HG02938 (cell line): ENCODE data around the gene EIF4E1B.

Source experiments
- ATAC-seq: cut with Tn5 transposase; IDR thresholded peaks from one replicate; pipeline ENCODE4 v1.9.1; 2021; ENCODE audit warnings: mild to moderate bottlenecking, moderate library complexity; ENCODE audit not compliant: unreplicated experiment

EIF4E1B gene

DNA sequence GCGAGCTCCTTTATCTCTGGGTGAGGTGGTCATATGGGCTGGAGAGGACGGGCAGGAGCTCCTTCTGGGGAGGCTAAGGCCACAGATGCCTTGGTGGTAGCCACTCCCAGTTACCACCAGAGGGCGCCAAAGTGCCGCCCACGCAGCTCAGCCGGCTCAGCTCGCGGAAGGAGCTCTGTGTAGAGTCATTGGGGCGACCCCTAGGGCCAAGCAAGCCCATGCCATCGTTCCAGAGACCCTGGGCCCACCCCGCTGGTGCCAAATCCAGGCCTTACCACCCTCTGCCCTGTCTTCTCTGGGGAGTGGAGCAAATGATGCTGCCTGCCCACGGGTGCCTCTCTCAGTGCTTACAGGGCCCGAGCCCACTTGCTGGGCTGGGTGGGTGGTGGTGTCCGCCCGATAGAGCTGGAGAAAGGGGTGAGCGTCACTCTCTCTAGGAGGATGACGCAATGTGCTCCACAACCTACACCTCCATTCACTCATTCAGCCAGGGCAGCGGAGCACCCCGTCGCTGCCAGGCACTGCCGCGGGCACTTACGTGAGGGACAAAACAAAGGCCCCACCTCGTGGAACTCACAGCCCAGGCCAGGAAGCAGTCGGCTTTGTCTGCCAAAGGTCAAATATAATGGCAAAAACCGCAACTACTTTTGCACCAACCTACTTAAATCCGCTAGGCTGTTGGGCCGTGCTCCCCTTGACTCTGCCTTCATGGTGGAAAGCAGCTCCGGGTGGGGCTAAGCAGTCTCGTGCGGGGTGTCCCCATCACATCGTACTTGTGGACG is 30.6 kb downstream of the EIF4E1B start:
- ATAC-seq, result peak; percentile 51

DNA sequence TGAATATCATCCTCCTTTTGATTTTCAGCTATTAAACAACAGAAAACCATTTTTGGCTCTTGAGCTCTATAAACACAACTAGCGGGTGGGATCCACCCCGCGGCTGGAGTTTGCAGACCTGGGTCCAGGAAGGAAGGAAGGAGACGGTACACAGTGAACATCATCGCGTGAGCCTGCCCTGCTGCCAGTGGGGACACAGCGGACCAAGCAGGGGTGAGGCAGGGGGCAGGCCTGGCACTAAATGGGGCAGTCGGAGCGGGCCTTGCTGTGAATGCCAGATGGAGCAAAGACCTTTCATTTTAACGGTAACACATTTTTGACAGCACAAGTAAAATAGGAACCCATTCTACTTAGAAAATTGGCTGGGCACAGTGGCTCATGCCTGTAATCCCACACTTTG is 31.2 kb downstream of the EIF4E1B start:
- no peak for ATAC-seq

DNA sequence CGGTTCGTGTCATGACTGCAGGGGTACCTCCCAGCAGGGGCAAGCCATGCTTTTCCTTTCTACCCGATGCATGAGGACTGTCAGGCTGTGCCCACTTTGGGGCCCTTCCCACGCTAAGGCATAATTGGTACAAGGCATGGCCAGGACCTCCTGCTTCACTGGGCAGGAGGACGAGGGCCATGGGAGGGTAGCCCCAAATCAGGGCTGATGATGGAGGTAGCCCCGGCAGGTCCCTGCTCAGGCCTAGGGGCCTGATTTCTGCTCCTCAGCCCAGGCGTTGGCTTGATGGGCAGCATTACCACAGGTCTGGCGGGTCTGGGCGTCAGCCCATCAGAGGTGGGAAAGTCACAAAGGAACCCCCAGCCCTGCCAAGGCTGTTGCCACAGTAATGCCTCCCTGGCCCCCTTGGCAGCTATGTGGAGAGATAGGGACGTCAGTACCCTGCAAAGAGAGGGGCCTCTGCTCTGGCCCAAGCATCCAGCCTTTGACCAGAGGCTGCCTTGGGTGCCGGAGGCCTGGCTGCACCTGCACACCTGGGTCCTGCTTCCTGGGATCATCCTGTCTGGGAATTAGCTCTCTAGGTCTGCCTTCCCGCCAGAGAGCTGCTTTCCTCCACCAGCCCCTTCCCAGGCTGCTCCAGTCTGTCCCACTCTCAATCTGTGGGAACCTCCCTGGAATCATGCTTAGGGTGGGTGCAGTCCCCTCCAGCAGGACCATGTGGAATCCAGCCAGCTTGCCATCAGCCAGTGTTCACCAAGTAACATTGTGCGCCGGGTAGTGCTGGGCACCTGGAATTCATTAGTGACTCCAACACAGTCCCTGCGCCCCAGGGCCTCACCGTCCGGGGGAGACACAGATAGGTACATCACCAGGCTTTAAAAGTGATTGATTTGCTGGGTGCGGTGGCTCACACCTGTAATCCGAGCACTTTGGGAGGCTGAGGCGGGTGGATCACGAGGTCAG is 32.2 kb downstream of the EIF4E1B start:
- no peak for ATAC-seq

DNA sequence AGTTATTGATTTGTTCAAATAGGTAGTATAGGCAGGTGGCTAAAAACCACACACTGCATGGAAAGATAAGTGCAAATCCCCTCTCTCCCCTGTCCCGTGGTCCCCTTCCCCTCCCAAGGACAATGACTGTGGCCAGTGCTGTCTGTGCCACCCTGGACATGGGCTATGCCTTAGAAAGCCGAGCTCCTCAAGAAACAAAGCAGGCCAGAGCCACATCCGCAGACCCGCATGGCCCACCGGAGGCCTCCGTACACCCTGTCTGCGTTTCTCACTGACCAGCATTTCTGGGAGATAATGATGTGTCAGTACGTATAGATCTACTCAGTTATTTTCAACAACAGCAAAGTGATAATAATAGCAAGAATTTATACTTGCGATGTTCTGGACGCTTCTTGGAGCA is 33.1 kb downstream of the EIF4E1B start:
- ATAC-seq, result no peak

DNA sequence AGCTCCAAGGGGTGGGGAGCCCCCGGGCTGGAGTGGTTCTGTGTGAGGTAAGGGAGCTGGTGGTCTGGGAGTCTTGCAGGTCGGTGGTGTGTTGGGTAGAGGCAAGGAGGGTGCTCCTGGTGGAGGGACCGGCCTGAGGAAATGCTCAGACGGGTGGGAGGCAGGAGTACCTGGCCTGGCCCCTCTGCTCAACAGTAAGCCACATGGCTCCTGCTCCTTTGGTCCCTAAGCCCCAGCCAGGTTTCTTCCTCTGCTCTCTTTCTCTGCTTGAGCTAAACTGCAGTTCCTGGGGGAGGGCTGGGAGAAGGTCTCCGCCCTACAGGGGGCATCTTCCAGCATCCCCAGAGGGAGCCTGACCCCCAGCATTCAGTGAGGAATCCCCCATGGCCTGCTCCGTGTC is 34.0 kb downstream of the EIF4E1B start:
- no peak for ATAC-seq

DNA sequence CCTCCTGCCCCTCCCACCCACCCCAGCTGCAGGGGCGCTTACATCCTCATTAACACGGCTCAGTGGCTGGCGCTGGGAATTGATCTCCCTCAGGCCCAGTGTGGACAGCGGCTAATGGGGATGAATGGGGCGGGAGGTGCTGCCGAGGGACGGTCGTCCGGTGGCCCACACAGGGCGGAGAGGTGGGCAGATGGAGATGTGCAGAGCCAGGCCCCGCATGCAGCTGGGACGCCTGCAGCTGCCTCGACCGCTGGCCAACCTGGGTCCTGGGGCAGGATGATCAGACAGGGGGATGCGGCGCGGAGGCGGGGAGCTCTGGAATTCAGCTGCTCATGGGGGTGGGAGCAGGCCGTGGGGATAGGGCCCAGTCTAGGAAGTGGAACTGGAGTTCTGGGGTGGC is 34.4 kb downstream of the EIF4E1B start:
- ATAC-seq, result no peak

DNA sequence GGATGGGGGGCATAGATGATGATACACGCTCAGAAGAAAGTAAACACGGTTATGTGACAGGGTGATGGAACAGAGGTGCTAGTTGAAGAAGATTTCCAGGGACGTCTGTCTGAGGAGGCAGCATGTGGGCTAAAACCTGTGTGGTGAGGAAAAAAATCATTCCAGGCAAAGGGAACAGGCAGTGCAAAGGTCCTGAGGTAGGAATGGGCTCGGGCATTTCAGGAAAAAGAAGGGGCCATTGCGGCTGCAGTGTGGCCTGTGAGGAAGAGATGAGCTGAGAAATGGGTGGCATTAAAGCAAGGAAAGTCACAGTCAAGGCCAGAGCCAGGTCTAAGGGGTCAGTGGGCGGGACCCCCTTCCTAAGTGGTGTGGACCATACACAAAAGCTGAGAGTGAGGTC is 35.0 kb downstream of the EIF4E1B start:
- ATAC-seq, result no peak

DNA sequence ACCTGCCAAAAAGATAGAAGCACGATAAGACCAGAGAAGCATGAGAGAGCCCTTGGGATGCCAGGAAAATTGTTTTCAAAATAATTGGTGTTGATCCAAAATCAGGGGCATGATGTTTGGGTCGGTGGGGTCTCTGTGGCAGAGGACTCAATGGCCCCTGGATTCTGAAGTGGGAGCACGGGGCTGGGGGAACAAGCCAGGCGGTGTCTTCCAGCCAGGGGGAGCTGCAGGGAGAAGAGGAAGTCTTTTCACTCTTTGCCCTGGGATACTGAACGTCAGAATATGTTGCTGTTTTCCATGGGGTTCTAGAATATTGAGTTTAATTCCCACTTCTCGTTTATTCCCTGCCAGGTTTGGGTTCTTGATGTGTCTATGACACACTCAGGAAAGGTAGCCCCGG is 37.2 kb downstream of the EIF4E1B start:
- no peak for ATAC-seq

DNA sequence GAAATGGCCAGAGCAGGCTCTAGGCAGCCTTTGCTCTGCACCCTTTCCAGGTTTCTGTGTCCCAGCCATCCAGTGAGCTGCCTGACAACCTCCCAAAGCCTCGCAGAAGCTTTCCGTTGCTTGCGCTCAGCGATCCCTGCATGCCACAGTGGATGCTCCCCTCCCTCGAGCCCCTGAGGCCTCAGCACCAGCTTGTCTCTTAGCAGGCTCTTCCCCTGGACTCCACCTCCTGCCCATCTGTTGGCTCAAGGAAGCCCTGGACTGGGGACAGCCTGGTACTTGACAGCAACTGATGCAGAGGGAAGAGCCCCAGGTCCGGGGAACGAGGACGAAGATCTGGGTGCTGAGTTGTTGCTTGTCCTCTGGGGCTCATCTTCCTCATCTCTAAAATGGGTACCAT is 40.0 kb downstream of the EIF4E1B start:
- ATAC-seq, result no peak

DNA sequence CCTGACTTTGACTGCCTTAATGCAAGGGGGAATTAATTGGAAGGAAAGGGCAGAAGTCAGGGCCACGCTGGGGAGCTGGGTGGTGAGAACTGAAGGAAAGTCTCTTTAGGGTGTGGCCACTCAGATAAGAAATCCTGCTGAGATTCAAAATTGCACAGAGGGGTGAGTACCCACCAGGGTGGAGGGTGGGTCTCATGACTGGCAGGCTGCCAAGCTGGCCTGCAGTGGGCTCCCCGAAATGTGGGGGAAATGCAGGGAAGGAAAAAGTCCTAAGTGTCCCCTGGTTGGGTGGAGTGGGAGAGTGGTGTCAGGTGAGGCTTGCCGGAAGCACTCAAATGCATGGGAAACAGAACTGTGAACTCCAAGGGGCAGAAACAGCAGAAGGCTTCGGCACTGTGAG is 40.9 kb downstream of the EIF4E1B start:
- ATAC-seq, result no peak

DNA sequence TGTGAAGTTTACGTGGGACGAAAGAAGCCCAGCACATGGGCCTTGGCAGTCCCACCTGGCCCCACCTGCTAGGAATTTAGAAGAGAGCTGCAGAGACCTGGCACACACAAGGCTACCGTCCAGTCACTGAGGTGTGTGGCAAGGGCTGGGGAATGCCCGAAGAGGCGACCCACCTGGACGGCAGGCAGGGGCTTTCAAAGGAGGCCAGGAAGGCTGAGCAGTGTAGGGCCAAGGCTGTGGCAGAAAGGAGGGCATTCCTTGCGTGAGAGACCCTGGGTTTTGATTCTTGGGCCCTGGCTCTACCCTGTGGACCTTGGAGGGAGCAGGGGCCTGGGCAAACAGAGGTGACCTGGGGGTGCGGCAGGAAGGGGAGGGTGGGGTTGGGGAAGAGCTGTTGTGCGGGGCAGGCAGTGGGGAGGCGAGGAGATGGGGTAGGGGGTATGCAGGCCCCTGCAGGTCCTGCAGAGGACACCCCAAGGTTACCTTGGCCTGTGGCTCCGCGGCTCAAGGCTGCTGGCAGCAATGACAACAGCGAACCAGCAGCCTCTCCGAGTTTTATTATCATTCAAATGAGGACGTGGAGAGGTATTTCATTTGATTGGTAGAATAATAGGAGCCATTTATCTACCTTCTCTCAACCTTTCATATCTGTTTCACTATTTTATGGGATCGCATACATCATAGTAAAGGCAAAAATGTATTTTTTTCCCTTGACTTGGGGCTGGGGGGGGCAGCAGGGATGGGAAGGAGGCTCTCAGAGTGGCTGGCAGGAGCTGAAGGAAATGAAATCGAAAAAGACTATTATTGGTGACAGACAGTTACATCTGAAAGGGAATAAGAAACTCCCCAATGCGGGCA is 41.6 kb downstream of the EIF4E1B start:
- no peak for ATAC-seq

DNA sequence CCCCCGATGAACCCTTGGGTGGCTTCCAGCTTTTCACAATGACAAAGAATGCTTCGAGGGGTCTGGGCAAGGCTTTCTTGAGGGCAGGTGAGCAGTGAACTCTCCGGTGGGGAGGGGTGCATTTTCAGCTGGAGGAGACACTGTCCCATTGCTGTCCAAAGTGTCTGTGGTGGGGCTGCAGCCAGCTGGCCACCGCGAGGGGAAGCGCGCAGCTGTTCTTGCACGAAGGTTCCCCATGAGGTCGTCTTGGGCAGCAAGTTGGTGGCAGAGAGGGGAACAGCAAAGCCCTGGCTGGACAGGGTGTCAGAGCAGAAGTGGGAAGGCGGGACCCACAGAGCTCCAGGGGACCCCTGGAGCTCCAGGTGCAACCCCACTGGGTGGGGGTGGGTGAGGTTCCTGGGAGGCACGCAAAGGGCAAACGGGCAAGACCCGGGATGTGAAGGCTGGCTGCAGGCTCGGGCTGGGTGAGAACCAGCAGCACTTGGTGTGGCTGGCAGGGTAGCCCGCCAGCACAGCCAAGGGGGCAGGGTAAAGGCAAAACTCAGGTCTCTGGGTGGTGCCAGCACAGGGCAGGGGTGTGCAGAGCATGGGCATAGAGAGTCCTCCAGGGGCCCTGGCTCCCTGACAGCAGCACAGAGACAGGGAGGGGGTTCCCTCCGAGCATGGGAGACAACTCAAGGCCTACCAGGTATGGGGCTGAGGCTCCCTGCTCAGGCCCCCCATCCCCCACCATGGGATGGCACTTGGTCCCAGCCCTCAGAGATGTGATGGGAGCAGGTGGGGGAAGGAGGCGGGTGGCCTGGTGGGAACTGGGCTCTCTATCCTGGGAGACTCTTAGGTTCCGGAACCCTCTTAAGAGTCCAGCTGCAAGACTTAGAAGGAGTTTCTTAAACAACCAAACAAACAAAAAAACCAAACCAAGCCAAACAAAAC is 43.4 kb downstream of the EIF4E1B start:
- ATAC-seq, result no peak

DNA sequence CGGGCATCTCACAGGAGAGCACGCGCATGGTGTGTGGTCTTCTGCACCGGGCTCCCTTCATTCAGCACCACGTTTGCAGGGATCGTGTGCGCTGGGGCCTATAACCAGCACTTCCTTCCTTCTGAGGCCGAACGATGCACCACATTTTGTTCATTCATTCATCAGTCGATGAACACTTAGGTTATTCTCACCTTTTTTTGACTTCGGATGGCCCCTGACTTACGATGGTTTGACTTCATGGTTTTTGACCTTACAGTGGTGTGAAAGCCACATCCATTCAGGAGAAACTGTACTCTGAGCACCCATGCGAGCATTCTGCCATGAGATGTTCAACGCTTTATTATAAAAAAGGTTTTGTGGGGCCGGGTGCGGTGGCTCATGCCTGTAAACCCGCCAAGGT is 44.3 kb downstream of the EIF4E1B start:
- no peak for ATAC-seq

DNA sequence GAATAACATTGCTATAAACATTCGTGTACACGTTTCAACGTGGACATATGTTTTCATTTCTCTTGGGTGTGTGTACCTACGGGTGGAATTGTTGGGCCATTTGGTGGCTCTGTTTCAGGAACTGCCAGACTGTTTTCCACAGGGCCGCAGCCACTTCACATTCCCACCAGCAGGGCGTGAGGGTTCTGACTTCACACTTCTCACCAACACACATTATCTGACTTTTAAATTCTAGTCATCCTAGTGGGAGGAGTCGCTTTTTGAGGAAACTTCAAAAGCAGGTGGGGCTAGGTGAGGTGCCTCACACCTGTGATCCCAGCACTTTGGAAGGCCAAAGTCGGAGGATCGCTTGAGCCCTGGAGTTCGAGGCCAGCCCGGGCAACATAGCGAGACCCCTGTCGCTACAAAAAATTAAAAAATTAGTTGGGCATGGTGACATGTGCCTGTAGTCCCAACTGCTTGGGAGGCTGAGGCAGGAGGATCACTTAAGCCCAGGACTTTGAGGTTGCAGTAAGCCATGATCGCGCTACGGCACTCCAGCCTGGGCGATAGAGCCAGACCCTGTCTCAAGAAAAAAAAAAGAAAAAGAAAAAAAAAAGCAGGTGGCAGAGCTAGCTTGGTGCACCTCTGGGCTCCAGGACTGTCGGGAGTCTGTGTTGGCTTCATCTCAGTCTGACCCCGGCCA is 45.3 kb downstream of the EIF4E1B start:
- ATAC-seq, result no peak

DNA sequence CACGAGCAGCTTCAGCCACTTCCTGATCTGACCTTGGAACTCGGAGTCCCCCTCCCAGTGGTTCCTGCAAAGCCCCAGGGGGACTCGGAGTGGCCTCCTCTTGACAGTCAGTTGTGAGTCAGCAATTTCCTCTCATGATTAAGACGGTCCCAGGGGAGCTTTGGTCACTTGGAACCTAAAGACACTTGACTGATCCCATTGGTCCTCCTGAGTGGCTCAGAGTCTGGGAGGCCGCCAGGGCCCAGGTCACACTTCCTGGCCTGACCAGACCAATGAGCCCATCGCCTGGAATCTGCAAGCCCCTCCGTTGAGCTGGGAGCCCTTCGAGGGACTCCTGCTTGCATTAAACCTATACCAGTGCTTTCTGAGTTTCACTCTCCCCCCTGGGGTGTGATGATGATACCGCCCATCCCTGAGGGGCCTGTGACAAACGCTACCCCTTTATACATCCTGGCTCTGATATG is 45.9 kb downstream of the EIF4E1B start:
- ATAC-seq, result peak; percentile 60

DNA sequence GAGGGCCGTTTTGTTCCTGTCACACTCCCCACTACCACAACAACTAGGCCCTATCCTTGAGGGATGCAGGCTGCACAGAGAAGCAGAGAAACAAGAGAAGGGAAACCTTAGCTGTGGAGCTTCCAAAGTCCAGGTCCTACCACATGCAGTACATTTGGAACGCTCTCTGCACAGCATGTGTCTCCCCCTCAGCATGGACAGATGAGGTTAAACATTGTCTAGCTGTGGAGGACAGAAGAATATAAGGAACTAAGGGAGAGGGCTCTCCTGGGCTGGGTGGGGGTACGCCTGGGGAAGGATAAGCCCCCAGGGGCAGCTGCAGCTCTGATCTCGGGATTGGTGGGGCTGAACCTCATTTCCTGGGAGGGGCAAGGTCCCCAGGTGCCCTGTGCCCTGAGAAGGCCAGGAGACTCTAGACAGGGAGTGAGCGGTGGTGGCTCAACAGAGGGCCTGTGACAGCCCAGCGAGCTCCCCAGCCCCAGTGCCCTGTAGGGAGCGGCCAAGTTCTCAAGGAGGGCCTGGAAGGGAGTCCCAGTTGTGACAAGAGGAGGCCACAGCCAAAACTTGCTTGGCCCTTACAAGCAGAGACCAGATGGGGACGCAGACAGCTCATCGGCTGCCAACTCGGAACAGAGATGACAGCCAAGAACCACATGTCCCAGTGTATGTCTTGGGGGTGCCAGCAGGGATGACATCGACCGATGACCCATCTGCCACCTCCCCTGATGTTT is 46.9 kb downstream of the EIF4E1B start:
- ATAC-seq, result no peak

DNA sequence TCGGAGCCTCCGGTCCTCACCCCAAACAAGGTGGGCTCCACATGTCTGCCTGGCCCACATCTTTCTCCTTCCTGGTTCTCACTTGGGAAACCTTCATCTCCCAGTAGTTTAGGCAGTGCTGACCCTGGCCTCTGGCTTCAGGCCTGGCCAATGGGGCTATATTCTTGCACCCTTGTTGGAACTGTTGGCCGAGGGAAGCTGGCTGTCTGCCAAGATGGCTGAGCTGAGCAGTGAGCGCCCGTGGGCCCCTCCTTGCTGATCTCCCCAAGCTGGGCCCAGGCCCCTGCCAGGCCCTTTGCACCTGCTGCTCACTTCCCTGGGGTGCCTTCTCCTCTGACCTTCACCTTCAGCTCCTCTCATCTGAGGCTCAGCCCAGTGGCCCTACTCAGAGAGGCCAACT is 48.1 kb downstream of the EIF4E1B start:
- ATAC-seq, result no peak

DNA sequence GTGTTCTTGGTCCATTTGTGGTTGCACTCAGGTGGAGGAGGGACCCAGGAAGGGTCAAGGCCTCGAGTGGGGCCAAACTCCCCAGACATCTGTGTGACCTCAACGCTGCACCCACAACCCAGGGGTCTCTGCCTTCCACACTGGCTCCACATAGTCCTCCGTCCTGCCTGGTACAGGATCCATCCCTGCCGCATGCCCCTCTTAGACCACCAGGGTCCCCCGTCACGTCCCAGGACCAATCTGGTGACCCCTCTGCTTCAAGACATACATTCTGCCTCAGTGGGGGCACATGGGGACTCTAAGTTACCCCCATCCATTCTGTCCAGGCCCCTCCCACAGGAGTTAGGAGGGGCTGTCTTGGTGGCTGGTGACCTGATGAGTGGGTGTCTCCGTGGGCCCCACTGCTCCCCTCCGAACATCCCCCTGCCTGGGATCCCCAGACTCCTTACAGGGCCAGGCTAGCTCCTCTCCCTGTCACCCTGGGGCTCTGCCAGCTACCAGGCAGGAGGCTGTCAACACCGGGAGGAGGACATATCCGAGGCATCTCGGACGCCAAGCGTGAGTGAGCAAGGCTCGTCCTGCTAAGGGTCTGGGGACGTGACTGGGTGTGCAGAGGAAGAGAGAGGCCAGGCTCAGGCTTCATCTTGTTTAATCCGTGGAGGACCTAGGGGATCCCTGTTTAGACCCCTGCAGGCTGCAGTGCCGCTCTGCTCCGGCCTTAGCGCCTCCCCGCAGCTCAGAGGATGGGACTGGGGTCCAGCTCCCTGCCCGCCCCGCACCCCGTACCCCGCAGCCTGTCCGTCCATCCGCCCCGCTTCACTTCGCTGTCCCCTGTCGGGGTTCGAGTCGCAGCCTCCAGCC is 49.1 kb downstream of the EIF4E1B start:
- no peak for ATAC-seq
